Fibroblast of skin of back (primary cell): ENCODE measurements around the gene TAF9B. TPM values are rescaled to one million over a fixed set of nuclear protein-coding genes. Genes with fewer than 3 reads are reported as not detected.
A peak's percentile ranks its signal among the peaks of the same experiment; 100 is the strongest.
"Not testable (repeated sequence)": the region's sequence is repeated elsewhere in the genome, so short reads cannot be mapped to it uniquely, and the experiment has no call there.

Experiments used
- DNase-seq: peaks from one replicate; pipeline ENCODE4 v3.0.0-alpha.2; 2013
- polyA plus RNA-seq, 2 experiments: library from polyadenylated mRNA; unstranded; fragments of 120-200 nt; gene quantifications; one replicate each; pipeline ENCODE4 v1.2.1, GENCODE V29; 2013; ENCODE audit not compliant: insufficient read length in 2 of 2

TAF9B gene, protein sequence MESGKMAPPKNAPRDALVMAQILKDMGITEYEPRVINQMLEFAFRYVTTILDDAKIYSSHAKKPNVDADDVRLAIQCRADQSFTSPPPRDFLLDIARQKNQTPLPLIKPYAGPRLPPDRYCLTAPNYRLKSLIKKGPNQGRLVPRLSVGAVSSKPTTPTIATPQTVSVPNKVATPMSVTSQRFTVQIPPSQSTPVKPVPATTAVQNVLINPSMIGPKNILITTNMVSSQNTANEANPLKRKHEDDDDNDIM
- polyA plus RNA-seq (2013, experiment 1 of 2; ENCODE audit: insufficient read length): 12.8 TPM
- 11.7 TPM for polyA plus RNA-seq (2013, experiment 2 of 2; ENCODE audit: insufficient read length)

DNA sequence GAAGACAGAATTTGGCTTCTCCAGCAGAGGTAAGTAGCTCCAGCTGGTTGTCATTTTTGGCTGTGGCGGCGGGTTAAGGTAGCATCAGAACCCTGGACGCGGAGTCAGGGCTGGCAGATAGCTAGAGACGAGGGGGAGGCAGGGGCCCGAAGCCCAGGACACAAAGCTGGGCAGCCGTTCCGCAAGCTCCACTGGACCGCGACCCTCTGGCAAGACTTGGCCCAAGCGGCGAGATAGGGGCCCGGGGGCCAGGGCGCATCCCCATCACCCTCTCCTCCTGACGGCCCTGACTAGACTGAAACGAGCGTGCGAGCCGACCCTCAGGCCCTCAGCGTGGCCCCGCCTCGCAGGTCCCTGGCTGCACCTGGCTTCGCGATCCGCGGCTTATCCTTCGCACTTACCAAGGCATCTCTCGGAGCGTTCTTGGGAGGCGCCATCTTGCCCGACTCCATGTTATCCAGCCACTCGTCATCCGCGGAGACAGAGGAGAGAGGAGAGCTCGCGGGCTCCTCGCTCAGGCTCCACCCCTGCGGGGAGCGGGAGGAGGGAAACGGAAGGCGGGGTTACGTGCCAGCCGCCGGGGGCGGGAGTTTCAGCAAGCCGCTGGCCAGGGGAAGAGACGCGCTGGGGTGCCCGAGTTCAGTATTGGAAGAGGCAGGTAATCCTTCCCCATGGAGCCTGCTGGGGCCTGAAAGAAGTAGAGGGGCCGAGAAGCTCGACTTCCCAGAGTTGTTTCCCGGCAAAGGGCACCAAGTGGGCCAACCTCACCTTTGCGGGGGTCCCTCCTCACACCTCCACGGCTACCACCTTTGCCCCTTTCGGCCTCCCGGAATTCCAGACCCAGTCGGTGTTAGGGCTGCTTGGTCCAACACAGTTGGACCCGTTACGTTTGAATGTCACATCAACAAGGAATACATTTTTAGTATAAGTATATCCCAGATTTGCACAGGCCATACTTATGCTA is at the start of gene TAF9B:
TSS of gene TAF9B (minus strand) at position 491 of the 964 bp plus-strand sequence. CDS start at position 452, 39 bp downstream.
- peak; percentile 85 for DNase-seq

DNA sequence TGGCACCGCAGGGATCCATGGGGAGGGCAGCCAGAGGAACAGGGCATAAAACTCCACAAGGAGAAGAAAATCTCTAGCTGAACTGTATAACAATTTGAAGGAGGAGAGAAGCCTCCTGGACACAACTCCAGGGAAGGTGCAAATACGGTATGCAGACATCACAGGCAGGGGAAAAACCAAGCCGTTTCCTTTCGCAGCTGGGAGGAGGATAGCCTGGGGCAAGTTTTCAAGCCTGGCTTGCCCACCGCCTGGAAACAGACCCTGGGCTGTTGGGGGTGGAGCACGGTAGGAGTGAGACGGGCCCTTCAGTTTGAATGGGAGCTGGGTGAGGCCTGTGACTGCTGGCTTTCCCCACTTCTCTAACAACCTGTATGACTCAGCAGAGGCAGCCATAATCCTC is 43.4 kb upstream of the TAF9B start:
- no peak for DNase-seq

DNA sequence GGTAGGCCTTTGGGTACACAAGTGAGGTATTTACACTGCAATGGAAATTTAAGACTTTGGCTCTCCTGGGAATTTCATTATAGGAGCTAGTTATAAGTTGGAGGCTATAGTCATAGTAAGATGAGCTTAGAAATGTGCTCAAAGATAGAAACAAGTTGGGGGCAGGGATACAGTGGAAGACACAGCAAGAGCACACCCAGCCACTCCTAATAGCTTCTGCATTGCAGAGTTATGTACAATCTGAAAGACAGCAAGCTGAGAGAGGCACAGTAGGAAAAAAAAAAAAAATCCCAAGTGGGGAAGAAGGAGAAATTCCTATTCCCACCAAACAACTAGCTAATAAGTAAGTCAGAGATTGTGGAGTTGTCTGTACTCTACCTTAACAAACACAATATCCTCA is 41.9 kb upstream of the TAF9B start:
- no peak for DNase-seq

DNA sequence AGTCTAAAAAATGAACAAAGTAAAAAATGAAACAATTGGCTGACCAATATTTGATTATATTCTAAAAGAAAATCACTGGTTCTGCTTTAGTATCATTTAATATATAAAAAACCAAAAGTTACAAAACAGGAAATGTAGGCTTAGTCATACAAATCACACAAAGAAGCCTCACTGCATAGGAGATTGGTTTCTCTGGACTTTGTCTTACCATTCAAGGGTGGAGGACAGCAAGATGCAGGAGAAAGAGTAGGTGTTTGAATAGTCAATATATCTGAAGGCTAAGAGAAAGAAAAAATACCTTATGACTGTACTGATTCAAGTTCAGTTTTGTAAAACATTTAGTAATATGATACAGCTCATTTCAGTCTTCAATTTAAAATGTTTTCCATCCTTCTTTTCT is 28.6 kb upstream of the TAF9B start:
- DNase-seq: no peak

DNA sequence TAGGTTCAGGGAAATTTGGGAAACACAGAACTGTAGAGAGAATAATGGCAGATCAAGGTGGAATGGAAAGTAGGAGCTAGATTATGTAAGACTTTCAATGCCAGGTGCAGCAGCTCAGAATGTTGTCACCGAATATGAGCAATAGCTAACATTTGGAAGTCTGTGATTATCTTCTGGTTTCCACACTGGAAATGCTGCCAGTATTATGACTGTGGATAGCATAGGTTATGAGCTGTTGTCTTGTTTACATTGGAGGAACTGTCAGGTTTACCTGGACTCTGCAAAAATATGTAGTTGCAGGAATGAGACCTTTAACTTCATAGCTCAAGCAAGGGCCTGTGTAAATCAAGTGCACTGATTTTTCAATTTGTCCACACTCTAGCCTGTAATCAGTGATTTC is 26.0 kb upstream of the TAF9B start:
- DNase-seq: no peak

DNA sequence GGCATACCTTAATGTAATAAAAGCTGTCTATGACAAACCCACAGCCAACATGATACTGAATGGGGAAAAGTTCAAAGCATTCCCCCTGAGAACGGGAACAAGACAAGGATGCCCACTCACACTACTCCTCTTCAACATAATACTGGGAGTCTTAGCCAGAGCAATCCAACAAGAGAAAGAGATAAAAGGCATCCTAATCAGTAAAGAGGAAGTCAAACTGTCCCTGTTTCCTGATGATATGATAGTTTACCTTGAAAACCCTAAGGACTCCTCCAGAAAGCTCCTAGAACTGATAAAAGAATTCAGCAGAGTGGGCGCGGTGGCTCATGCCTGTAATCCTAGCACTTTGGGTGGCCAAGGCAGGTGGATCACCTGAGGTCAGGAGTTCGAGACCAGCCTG is 23.7 kb upstream of the TAF9B start:
- not testable (repeated sequence) for DNase-seq

DNA sequence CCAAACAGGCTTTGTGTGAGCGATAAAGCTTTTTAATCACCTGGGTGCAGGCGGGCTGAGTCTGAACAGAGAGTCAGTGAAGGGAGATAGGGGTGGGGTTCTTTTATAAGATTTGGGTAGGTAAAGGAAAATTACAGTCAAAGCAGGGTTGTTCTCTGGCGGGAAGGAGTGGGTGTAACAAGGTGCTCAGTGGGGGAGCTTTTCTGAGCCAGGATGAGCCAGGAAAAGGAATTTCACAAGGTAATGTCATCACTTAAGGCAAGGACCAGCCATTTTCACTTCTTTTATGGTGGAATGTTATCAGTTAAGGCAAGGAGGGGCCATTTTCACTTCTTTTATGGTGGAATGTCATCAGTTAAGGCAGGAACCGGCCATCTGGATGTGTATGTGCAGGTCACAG is 21.3 kb upstream of the TAF9B start:
- DNase-seq: not testable (repeated sequence)

DNA sequence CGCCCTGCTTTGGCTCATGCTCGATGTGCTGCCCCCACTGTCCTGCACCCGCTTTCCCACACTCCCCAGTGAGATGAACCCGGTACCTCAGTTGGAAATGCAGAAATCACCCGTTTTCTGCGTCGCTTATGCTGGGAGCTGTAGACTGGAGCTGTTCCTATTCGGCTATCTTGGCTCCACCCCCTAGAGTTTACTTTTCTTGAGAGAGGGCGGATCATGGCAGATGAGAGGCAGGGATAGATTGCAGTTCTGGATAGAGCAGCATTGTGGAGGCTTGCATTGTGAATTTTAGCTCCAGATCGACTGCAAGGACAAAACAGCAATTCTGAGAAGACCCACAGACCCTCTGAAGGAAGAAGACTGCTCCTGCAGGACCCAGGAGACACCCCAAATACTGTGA is 18.4 kb upstream of the TAF9B start:
- DNase-seq: not testable (repeated sequence)

DNA sequence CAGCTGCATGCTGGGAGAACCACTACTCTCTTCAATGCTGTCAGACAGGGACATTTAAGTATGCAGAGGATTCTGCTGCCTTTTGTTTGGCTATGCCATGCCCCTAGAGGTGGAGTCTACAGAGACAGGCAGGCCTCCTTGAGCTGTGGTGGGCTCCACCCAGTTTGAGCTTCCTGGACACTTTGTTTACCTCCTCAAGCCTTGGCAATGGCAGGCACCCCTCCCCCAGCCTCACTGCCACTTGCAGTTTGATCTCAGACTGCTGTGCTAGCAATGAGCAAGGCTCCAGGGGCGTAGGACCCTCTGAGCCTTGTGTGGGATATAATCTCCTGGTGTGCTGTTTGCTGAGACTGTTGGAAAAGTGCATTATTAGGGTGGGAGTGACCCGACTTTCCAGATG is 17.9 kb upstream of the TAF9B start:
- DNase-seq: not testable (repeated sequence)

DNA sequence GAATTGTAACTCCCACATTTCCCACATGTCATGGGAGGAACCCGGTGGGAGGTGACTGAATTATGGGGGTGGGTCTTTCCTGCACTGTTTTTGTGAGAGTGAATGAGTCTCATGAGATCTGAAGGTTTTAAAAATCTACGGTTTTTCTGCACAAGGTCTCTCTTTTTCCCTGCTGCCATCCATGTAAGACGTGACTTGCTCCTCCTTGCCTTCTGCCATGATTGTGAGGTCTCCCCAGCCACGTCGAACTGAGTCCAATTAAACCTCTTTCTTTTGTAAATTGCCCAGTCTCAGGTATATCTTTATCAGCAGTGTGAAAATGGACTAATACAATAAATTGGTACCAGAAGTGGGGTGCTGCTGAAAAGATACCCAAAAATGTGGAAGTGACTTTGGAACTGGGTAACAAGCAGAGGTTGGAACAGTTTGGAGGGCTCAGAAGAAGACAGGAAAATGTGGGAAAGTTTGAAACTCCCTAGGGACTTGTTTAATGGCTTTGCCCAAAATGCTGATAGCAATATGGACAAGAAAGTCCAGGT is 7.6 kb upstream of the TAF9B start:
- not testable (repeated sequence) for DNase-seq

DNA sequence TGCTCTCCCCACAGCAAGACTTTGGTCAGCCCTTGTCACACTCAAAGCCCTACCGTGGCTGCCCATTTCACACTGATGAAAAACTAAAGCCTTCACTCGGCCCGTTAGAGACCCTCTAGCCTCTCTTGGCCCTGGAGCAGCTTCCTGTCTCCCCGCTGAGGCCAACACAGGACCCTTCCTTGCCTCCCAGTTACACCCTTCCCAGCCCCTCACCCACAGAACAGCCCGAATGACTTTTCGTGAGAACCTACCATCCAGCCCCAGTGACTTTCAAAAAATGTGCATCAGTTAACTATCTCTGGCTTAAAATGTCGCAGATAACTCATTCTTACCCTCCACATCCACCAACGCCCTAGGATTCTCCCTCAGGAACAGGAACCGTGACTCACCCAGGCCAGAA is 756 bp upstream of the TAF9B start:
- no peak for DNase-seq

DNA sequence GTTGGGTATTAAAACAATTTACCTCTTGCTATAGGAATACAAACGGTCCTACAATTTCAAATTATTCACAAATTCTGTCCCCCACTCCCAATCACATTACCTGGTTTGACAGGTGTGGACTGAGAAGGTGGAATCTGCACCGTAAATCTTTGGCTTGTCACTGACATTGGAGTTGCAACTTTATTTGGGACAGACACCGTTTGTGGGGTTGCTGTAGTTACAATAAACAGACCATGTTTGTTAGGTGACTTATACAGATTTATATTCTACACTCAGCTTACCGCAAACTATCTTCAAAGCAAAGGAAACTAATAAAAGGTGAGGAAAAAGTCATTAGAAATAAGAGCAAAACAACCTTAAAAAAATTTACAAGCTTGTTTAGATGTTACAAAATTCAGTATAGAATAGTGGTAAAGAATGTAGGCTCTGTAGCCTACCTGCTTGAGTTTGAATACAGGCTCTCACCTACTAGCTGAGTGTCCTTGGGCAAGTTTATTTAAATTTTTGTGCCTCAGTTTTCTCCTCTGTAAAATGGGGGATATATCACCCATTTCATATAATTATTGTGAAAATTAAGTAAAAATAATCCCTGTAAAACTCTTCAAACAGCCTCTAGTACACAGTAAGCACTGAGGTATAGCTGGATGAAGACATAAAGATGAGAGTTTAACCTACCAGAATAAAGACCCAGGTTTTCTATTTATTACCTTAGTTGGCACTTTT is 6.1 kb downstream of the TAF9B start:
- no peak for DNase-seq

DNA sequence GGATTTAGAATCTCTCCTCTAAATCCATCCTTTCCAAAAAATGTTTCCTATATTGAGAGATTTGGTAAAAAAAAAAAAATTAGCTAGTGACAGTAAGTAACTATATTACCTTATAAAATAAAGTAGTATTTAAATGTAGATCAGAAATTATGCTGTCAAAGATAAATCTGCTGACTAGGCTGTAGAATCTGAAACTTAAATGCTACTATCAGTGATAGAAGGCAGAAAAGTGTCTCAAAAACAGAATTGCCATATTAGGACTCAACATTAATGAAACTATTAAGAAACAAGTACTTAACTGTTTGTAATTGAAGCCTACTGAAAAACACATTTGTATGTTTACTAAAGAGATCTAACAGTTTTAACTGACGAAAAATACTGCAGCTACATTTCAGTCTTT is 8.3 kb downstream of the TAF9B start:
- DNase-seq: no peak

DNA sequence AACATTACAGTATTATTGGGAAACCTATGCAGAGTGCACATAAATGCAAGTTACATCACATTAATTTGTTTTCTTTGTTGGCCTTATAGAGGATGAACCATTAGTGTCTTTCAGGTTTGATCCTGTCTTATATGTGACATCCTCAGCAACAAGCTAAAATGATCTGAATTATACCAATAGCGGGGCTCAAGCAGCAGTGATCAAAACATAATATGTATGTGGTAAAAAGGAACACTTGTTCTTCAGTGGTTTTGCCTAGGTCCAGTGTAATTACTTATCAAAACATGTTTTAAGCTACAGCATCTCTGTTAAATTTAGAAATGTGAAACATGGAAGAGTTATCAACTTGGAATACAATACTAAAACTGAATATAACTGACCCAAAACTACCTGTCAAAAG is 9.1 kb downstream of the TAF9B start:
- no peak for DNase-seq

DNA sequence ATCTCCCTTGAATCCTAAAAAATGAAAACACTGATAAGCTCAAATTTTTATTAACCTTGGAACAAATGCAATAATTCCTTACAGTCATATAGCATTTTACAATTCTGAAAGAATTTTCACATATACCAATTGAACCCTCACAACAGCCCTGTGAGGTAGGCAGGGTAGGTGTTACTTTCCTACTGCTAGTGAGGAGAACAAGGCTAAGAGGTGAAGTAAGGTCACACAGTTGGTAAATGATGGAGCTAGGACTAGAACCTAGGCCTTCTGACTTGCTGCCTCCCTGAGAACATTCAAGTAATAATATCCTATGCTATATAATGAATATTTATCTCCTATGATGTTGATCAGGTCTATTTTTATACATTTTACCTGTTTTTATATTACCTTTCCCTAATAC is 9.7 kb downstream of the TAF9B start:
- no peak for DNase-seq

DNA sequence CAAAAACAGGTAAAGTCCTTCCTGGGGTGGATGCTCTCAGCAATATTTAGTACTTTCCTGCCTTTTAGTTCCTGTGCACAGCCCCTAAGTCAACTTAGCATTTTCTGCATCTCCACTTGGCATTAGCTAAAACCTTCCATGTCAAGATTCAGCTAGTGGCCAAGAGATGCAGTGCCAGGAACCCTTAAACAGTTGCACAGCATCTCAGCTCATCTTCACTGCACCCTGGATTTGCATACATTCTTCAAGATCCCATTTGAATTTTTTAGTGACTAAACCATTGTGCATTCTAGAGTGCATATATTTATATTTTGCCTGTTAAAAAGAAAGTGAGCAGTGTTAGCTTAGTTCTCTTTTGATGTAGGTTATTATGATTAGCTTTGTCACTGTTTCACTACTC is 13.7 kb downstream of the TAF9B start:
- not testable (repeated sequence) for DNase-seq

DNA sequence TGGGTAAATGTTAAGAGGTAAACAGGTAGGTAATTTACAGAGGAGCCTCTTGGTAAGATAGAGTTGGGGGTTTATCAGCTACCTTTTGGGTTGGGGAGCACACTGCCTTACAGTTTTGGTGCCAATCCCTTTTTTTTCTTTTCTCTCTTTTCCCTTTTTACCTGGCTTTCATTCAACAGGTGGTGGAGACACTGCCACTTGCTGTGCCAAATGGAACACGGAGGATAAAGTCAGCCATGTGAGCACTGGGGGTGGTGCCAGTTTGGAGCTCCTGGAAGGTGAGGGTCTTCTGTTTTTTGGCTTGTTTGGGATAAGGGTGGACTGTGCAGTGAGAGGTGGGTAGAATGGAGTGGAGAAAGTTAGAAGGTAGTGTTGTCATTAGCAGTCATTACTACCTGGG is 14.3 kb downstream of the TAF9B start:
- no peak for DNase-seq

DNA sequence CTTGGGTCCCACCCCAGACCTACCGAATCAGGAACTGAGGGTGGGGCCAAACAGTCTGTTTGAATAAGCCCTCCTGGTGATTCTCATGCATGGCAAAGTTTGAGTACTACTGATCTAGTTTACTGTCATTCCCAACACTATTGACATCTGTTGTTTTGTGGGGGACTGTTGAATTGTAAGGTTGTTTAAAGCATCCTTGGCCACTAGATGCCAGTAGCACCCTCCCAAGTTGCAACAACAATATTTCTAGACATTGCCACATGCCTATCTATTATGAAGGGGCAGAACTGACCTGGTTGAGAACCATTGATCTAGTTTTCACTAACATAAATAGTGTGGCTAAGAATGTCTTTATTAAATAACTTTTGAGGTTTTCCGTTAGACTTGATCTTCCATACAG is 15.1 kb downstream of the TAF9B start:
- DNase-seq: no peak

DNA sequence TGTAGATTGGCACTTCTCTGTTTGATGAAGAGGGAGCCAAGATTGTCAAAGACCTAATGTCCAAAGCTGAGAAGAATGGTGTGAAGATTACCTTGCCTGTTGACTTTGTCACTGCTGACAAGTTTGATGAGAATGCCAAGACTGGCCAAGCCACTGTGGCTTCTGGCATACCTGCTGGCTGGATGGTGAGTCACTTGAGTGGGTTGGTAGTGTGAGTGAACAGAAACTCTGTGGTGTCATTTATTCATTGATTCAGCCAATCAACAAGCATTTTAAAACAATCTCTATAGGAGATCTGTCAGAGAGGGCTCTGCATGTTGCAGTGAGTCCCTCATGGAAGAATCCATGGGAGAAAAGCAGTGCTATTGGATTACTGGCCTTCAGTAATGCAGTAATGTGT is 16.3 kb downstream of the TAF9B start:
- DNase-seq: peak; percentile 36

DNA sequence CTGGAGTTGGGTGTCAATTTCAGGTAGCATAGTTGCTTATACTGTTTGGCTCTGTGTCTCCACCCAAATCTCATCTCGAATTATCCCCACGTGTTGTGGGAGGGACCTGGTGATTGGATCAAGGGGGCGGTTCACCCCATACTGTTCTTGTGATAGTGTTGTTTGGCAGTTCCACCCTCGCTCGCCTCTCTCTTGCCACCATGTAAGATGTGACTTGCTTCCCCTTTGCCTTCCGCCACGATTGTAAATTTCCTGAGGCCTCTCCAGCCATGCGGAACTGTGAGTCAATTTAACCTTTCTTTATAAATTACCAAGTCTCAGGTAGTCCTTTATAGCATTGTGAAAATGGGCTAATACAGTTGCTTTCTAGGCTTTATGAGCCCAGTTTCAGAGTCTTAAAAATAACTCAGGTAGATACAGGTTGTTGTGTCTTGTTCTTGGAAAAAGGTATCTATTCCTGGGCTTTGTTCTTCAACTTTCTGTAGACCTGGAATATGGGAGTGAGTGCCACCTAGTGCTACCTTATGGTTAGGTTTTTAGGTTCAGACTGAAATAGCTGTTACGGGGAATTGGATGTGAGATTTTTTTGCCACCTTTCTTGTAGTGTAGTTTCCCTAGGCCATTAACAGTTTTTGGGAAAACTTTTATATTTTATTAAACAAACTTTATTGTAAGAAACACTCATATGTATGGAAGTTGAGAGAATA is 19.8 kb downstream of the TAF9B start:
- DNase-seq: no peak

DNA sequence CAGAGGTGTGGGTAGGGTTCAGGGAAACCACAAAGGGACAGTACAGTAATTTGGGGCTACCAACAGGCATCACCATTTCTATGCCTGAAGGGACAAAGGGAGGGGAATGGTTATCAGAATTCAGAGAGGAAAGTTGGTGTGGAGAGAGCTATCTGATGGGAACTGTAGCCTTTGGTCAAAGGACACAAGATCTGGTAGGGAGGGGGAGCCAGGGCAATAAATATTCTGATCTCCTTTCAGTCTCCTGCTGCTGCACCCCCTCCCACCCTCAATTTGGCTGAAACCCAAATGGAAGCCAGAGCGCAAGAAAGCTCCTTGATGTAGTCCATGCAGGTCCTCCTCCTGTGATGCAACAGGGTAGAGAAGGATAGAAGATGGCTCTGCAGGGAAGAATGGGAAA is 20.8 kb downstream of the TAF9B start:
- no peak for DNase-seq

DNA sequence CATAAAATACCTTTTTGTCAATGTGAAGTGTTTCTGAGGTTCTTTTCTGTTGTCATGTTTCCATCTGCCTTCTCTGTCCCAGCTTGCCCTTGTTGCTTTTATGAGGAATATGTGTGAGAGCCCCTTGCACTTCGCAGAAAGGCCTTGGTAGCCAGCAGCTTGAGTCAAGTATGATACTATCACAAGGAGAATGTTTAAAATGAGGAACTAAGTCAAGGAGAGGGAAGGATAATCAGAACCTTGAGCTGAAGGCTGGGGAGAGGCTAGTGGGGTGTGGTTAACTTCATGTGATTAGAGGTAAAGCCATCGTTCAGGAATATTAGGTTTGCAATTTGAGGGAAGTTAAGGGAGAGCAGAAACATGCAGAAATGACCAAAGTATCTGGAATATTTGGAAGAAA is 22.7 kb downstream of the TAF9B start:
- no peak for DNase-seq
